ENCODE results near the gene SYNE1.

Gene SYNE1

DNA sequence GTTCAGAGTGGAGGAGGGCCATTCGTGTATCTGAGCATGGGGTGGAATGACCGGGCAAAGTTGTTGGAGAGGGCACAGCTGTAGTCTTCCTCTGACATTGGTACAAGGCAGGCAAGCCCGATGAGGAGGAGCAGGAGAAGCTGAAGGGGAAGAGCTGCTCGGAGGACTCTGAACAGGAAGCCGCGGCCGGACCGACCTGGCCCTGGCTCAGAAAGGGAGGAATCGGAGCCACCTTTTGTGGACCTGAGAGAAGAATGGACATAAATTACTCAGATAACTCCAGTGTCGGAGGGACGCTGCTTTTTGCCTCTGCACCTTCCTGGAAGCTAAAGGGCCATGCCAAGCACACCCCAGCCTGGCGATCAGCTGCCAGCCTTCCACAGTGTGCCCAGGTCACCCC lies 514.7 kb downstream of the SYNE1 start:
- DNase-seq (ENCODE audit: low read depth): no peak
- TF ChIP-seq, protein P1, sequence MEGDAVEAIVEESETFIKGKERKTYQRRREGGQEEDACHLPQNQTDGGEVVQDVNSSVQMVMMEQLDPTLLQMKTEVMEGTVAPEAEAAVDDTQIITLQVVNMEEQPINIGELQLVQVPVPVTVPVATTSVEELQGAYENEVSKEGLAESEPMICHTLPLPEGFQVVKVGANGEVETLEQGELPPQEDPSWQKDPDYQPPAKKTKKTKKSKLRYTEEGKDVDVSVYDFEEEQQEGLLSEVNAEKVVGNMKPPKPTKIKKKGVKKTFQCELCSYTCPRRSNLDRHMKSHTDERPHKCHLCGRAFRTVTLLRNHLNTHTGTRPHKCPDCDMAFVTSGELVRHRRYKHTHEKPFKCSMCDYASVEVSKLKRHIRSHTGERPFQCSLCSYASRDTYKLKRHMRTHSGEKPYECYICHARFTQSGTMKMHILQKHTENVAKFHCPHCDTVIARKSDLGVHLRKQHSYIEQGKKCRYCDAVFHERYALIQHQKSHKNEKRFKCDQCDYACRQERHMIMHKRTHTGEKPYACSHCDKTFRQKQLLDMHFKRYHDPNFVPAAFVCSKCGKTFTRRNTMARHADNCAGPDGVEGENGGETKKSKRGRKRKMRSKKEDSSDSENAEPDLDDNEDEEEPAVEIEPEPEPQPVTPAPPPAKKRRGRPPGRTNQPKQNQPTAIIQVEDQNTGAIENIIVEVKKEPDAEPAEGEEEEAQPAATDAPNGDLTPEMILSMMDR (conservative IDR thresholded peaks at IDR 0.05; ENCODE audit: low read depth, low read length): no peak
- no peak overlapping the region for H3K4me3 ChIP-seq (ENCODE audit: low read length)

DNA sequence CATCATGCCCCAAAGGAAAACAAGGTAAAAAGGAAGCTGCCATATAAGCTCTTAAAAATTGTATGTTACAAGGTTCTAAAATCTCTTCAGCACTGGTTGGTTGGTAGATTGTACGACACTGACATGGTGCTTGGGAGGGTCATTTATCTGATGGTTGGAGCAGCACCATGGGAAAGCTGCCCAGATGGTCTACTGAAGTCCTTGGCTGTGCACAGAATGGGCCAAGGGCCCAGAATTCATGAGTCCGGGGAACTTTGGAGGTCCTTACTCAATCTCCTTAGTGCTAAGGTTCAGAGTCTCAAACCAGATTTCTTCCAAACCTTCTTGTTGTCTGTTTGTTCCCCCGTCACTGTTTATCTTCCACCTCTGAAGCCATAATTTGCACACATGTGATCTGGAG lies 515.3 kb downstream of the SYNE1 start:
- no peak overlapping the region for H3K4me3 ChIP-seq (ENCODE audit: low read length)
- TF ChIP-seq, protein P1 (conservative IDR thresholded peaks at IDR 0.05; ENCODE audit: low read depth, low read length): no peak
- DNase-seq (ENCODE audit: low read depth): no peak

DNA sequence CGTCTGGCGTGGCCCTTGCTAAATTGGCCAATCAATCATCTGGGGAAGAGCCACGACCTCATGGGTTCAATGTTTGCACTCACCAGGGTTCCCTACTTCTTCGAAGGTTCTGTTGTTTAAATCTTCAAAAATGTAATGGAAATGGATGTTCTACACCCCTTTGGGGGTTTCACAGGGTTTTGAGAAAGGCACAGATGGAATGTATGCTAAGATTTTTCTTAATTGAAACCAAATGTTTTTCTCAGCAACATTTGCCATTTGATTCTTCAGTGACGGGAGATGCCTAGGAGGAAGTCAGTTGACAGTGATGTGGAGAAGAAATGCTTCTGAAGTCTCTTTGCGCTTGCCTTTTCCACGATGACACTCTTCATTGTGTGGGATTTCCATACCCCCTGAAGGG lies 517.3 kb downstream of the SYNE1 start:
- no peak overlapping the region for H3K4me3 ChIP-seq (ENCODE audit: low read length)
- no peak for DNase-seq (ENCODE audit: low read depth)
- TF ChIP-seq, protein P1 (conservative IDR thresholded peaks at IDR 0.05; ENCODE audit: low read depth, low read length): no peak

GRCh38 chr6:152118678-152119077 lies 518.5 kb downstream of the SYNE1 start:
- no peak for DNase-seq (ENCODE audit: low read depth)
- TF ChIP-seq, protein P1 (conservative IDR thresholded peaks at IDR 0.05; ENCODE audit: low read depth, low read length): no peak
- H3K4me3 ChIP-seq (ENCODE audit: low read length): no peak overlapping the region

DNA sequence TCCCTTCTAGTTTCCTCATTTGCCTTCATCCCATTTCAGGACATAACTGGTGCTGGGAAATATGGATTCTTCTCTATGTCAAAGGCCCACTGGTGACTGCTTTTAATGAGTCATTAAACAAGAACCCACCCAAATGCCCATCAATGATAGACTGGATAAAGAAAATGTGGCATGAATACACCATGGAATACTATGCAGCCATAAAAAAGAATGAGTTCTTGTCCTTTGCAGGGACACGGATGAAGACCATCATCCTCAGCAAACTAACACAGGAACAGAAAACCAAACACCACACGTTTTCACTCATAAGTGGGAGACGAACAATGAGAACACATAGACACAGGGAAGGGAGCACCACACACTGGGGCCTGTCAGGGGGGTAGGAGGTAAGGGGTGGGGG lies 518.9 kb downstream of the SYNE1 start:
- TF ChIP-seq, protein P1 (conservative IDR thresholded peaks at IDR 0.05; ENCODE audit: low read depth, low read length): no peak
- DNase-seq (ENCODE audit: low read depth): no peak
- no peak overlapping the region for H3K4me3 ChIP-seq (ENCODE audit: low read length)

GRCh38 chr6:152117156-152118133 lies 519.7 kb downstream of the SYNE1 start:
- DNase-seq (ENCODE audit: low read depth): peak; percentile 73
- TF ChIP-seq, protein P1 (conservative IDR thresholded peaks at IDR 0.05; ENCODE audit: low read depth, low read length): no peak
- H3K4me3 ChIP-seq (ENCODE audit: low read length): no peak overlapping the region

Measured in retinal pigment epithelial cell (primary cell).